ENCODE measurements around the gene KIF1A.

GRCh38 chr2:240733803-240734495 is 86.1 kb downstream of the KIF1A start:
- TF ChIP-seq, protein P1, sequence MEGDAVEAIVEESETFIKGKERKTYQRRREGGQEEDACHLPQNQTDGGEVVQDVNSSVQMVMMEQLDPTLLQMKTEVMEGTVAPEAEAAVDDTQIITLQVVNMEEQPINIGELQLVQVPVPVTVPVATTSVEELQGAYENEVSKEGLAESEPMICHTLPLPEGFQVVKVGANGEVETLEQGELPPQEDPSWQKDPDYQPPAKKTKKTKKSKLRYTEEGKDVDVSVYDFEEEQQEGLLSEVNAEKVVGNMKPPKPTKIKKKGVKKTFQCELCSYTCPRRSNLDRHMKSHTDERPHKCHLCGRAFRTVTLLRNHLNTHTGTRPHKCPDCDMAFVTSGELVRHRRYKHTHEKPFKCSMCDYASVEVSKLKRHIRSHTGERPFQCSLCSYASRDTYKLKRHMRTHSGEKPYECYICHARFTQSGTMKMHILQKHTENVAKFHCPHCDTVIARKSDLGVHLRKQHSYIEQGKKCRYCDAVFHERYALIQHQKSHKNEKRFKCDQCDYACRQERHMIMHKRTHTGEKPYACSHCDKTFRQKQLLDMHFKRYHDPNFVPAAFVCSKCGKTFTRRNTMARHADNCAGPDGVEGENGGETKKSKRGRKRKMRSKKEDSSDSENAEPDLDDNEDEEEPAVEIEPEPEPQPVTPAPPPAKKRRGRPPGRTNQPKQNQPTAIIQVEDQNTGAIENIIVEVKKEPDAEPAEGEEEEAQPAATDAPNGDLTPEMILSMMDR (IDR thresholded peaks at IDR 0.05; ENCODE audit: poor library complexity) = peak; percentile 4
- no peak for TF ChIP-seq EZH2 (IDR thresholded peaks at IDR 0.05; ENCODE audit: borderline replicate concordance)
- no peak for TF ChIP-seq EZH2phosphoT487 (IDR thresholded peaks at IDR 0.05; ENCODE audit: low read depth, severe bottlenecking, unreplicated experiment)

Data from hepatocyte (in vitro differentiated cells).